HG03575 (cell line): ENCODE results near the gene RRP1.

Experiments used
- ATAC-seq: cut with Tn5 transposase; IDR thresholded peaks from one replicate; pipeline ENCODE4 v1.9.1; 2021; ENCODE audit not compliant: unreplicated experiment, insufficient number of reproducible peaks, low FRiP score; ENCODE audit errors: extremely low read depth

RRP1 gene, protein sequence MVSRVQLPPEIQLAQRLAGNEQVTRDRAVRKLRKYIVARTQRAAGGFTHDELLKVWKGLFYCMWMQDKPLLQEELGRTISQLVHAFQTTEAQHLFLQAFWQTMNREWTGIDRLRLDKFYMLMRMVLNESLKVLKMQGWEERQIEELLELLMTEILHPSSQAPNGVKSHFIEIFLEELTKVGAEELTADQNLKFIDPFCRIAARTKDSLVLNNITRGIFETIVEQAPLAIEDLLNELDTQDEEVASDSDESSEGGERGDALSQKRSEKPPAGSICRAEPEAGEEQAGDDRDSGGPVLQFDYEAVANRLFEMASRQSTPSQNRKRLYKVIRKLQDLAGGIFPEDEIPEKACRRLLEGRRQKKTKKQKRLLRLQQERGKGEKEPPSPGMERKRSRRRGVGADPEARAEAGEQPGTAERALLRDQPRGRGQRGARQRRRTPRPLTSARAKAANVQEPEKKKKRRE

DNA sequence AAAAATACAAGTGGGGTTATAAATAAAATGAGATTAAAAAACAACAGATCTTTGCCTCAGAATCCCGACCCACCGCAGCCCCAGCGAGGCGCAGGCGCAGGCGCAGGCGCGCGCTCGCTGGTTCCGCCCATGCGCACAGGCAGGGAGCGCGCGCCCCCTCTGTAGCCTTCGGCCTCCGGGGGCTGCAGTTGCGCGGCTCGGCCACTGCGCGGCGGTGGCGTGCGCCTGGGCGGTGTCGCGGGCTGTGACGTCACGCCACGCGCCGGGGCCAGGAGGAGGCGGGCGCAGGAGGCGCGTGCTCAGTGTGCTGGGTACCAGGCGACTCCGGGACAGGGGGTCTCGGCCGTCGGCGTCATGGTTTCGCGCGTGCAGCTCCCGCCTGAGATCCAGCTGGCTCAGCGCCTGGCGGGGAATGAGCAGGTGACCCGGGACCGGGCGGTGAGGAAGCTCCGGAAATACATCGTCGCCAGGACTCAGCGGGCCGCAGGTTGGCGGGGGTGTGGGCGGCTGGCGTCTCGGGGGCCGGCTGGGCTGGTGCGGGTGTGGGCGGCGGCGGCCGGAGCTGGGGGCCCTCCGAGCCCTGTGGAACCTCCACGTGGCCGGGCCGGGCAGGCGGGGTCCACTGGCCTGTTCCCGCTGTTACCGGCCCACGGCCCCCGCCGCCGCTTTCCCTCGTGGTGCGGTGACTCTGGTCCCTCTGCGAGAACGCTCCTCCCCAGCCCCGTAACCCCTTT is at the start of gene RRP1:
Gene RRP1 (plus strand): TSS at position 302 of the 734 bp plus-strand sequence. CDS start 53 bp downstream, at position 355.
- no peak for ATAC-seq

DNA sequence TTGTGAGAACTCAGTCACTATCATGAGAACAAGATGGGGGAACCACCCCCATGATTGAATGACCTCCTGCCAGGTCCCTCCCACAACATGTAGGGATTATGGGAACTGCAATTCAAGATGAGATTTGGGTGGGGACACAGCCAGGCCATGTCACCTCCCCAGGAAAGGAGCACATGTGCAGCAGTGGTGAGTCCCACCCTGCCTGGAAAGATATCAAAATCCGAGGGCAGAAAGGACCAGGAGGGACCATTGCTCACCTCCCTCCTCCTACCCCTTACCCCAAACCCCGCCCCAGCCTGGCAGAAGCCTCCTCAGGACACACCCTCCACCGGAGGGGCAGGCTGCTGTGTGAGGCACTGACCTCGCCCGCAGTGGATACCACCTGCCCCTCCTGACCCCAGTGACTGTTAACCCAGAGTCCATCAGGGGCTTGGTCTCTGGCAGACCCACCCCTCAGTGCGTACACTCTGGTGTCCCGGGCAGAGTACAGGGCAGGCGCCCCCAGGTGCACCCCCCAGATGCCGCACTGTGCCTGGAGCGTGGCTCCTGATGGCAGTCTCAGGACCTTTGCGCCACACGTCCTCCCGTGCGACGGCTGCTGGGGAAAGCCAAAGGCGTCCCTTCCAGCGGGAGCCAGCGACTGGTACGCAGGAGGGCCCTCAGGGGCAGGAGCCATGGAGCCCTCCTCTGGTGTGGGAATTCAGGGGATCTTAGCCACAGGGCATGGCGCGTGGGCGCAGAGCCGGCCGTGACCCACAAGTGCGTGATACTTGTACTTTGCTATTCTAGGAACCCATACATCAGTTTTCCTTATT is 49.5 kb upstream of the RRP1 start:
- ATAC-seq: no peak

DNA sequence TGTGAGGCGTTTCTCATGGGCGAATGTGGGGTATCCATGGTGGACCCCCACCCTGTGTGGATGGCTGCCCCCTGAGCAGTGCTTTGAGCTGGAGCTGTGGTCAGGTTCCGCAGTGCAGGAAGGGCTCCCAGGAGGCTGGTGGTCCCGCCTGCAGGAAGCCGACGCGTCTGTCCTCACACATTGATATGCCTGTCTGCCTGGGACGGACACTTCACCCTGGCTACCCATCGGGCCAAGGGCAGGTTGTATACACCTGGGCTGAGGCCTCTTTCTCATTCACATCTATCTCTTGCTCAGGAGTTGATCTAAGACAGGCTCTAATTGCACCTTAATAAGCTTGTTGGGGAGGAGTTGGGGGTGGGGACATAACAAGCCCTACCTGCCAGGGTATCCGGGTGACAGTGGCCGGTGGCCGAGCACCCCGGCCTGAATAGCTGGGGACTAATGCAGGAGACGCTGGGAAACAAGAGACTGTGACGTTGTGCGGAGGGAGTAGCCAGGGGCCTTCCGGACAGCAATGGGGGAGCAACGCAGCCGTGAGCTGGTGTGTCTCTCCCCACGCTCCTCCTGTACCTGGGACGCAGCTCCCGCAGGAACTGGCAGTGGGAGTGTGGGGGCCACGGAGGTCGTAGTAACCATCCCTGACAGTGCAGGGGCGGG is 48.8 kb upstream of the RRP1 start:
- ATAC-seq: no peak

DNA sequence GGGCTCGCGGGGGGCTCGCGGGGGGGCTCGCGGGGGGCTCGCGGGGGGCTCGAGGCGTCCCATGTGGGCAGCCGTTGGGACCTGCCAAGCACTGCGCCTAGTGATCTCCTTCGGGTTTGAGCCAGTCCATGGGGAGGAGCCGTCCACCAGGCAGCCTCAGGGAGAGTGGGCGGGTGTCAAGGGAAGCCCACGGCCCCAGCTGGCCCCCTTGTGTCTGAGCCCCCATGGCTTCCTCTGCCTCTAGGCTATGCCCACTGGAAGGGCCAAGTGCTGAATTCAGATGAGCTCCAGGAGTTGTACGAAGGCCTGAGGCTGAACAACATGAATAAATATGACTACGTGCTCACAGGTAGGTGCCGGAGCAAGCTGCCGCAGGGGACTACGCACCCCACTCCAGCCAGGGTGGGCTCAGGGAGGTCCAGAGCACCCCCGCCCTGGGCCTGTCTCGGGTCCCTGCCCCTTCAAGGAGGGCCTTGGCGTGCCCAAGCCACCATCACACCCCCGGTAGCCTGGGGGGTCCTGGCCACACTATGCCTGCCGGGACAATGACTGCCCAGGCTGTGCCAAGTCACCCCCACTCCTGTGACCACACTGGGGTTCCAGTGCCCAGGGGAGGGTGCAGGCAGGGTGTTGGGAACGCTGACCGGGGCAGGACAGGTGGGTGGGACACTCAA is 47.8 kb upstream of the RRP1 start:
- no peak for ATAC-seq

DNA sequence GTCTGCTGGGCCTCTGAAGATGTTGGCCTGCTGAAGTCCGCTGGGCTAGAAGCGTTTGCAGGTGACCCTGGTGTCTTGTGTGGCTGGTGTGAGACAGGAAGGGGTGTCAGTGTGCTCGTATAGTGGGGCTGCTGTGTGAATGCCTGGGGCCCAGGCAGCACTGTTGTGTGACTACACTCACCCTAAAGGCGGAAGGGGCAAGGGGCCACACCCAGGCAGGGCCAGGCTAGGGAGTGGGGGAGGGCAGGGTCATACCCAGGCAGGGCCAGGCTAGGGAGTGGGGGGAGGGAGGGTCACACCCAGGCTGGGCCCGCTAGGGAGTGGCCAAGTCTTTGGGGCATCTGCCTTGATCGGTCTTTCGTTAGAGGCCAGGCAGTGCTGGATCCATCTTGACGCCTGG is 45.4 kb upstream of the RRP1 start:
- no peak for ATAC-seq

DNA sequence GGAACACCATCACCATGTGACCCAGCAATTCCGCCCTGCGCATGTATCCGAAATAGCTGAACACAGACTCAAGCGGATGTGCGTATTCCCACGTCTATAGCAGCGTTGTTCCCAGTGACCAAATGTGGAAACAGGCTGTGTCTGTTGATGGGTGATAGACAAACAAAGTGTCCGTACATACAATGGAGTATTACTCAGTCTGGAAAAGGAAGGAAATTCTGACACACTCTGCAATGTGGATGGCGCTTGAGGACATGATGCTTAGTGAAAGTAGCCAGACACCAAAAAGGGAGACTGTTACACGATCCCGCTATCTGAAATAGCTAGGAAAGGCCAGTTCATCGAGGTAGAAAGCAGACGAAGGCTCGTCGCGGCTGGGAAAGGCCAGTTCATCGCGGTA is 44.7 kb upstream of the RRP1 start:
- no peak for ATAC-seq

DNA sequence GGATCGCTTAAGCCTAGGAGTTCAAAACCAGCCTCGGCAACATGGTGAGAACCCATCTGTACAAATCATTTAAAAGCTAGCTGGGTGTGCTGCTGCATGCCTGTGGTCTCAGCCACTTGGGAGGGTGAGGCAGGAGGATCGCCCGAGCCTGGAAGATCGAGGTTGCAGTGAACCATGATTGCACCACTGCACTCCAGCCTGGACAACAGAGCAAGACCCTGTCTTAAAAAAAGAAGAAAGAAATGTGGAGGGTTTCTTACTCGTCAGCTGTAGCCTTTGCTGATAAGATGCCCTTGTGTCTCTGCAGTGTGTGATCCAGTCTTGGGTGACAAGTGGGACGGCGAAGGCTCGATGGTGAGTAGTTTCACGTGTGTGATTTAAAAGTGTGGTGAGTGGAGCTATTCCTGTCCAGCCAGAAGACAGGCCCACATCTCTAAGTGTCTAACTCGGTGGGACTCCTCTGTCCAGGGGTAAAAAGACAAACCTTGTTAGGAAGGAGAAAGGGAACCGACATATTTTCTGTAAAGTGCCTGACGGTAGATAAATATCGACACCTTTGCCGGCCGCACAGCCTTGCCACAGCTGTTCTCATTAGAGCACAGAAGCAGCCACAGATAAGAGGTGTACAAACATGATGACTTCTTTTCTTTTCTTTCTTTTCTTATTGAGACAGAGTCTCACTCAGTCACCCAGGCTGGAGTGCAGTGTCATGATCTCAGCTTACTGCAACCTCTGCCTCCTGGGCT is 43.4 kb upstream of the RRP1 start:
- ATAC-seq: no peak

DNA sequence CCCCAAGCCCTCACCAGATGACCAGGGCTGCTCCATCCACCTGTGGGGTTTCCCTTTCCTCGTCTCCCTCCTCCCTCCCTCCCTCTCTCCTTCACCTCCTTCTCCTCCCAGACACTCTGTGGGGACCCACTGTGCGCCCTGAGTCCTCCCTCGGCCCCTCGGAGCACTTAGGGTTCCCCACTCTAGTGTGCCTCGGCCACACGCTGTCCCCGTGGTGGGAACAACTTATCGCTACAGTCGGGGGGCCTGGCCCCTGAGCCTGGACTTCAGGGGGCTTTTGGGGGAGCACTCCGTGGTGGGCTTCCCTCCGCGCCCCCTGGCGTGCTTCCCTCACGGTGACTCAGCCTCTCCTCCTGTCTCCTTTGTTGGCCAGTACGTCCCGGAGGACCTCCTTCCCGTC is 40.8 kb upstream of the RRP1 start:
- no peak for ATAC-seq

DNA sequence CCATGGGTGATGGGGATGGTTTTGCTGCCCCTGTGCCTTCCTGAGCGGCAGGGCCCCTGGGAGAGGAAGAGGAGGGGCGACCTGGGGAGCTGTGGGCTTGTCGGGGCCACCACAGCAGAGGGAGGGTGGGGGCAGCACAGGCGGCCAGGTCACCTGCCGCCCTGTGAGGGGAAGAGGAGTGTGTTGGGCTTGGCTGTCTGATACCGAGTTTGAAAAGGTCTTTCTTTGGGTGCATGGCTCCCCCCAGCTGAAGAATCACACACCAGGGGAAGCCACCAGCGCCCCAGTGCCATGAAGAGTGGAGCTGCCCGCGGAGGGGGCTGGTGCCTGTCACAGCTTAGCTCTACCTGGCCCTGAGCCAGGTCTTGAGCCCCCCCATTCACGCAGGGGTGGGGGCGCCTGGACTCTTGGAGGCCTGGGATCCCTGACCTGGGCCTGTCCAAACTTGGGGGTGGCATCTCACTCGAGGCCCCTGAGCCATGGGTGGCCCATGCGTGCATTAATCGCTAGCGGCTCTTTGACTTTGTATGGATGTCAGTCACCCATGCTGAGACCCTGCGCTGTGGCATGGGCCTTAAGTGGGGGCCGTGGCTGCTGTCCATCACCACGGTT is 39.6 kb upstream of the RRP1 start:
- no peak for ATAC-seq

DNA sequence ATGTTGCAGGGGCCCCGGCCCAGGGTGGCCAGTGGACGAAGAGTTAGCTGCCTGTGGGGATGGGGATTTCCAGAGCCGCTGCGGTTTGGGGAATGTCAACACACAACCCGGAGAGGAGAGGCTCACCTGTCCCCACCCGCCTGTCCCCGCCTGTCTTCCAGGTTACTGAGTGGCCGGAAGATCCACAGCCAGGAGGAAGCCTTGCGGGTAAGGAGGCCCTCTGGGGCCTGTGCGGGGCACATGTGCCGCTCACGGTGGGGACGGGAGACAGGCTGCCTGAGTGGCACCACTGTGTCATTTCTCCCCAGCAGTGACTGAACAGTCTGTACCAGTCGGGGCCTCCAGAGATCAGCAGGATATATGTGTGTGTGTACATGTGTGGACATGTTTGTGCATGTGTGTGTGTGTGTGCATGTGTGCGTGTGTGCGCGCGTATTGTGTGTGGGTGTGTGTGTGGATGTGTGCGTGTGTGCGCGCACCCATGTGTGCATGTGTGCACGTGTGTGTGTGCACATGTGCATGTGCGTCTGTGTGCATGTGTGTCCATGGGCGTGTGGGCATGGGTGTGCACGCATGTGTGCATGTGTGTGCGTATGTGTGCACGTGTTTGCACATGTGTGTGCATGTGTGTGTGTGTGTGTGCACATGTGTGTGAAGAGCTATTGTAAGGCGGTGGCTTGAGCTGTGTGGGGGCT is 38.9 kb upstream of the RRP1 start:
- no peak for ATAC-seq

DNA sequence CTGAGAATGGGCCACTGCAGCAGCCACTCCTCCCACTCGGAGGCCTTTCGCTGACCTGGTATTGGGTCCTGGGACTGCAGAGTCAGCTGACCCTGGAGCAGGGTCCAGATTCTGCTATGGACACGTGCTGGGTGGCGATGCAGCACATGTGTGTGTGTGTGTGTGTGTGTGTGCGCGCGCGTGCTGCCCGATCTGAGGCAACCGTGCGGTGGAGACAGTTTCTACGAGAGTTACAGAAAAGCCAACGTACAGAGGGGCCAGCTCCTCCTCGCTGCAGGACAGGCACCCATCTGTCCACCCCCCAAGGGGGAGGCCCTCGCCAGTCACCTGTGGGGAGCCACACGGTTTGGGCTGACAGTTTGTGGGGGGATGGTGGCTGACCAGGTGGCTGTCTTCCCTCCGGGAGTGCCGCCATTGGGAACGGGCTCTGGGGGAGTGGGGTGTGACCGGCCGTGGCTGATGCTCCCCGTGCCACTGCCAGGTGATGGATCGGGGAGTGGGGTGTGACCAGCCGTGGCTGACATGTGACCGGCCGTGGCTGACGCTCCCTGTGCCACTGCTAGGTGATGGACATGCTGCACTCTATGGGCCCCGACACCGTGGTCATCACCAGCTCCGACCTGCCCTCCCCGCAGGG is 37.3 kb upstream of the RRP1 start:
- ATAC-seq: no peak

DNA sequence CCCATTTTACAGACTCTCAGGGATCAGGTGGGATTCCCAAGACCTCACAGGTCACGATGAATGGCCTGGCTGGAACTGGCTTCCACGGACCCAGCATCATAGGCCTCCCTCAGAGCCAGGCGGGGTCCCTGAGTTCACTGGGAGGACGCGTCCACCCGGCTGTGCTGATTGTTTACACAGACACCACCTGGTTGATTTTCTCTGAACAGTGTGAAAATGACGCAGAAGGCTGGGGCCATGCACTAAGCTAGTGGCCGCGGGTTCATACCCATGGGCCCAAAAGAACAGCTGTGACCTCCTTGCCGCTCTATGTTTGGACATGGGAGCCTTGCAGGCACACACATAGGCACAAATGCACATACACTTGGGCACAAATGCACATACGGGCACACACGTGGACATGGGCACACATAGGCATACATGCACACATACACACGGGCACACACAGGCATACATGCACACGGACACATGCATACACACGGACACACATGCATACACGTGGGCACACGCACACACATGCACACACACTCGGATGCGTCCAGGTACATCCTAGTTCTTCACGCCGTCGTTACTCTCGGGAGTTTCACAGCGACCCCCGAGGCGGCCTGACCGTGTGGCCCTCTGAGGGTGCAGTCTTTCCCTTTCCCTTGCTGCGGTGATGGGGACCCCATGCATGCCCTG is 36.5 kb upstream of the RRP1 start:
- no peak for ATAC-seq

DNA sequence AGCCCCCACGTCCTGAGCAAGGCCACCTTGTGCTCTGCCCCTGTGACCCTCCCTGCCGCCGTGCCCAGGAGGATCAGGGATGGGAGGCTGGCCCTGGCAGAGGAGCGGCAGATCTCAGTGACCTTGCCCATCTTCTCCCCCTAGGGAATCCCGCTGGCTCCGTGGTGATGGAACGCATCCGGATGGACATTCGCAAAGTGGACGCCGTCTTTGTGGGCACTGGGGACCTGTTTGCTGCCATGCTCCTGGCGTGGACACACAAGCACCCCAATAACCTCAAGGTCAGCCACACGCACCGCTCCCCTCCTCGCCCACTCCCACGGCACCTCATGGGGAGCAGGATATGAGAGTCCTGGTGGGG is 36.0 kb upstream of the RRP1 start:
- ATAC-seq: no peak

DNA sequence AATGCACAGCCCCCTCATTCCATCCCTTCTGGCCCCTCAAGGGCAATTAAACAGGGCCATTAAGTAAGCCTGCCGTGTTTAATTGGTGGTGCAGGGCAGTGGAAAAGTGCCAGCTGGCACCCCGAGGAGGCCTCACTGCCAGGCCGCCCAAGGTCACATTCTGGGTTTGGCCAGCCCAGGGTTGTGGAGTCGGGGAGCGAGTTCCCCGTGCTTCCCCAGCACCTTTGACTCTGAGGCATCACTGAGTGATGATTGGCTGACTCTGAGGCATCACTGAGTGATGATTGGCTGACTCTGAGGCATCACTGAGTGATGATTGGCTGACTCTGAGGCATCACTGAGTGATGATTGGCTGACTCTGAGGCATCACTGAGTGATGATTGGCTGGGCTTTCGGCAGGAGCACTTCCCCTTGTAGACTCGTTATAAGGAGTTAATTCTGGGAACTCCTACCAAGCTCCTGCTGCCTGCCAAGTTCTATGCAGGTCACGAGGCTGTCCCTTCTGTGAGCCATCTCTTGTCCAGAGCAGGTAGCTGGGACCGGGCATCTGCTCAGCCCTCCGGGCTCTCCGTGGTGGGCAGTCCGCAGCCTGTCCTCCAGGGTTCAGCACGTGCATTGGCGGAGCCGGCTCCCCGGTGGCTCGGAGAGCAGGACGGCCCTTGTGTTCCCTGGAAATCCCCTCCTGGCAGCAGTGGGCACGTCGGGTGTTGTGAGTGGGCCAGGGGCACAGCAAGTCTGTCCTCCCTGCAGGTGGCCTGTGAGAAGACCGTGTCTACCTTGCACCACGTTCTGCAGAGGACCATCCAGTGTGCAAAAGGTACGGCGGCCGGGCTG is 34.2 kb upstream of the RRP1 start:
- ATAC-seq: no peak

DNA sequence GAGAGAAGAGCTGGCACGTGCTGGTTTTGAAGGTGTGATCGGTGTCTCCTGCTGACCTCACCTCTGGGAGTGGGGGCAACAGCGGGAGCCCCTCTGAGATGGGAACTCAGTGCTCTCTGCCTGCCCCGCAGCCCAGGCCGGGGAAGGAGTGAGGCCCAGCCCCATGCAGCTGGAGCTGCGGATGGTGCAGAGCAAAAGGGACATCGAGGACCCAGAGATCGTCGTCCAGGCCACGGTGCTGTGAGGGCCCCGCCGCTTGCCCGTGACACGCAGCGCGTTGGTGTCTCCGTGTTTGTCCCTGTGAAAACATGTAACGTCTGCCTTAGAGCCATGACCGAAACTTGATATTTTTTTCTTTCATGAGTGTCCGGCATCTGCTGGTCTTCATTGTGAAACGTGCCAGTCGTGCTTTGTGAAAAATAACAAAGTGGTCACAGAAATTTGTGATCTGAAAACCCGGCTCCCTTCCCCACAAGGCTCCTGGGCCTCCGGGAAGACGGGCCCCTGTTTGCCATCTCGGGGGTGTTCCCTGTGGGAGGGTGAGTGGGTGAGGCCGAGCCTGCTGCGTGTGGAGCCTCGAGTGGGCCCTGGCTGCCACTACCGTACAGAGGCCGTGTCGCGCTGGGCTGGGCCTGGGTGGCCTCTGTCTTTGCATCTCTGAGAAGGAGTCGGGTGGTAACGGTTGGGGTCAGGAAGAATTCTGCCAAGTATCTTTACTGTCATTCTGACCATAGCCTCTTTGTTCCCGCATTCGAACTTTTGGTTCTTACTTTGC is 33.4 kb upstream of the RRP1 start:
- ATAC-seq: no peak
